HG03469 (cell line): Measurements from ENCODE around the gene ATP6V1F.

ENCODE experiments used
- ATAC-seq: cut with Tn5 transposase; IDR thresholded peaks from one replicate; pipeline ENCODE4 v1.9.1; 2021; ENCODE audit warnings: mild to moderate bottlenecking, moderate library complexity, moderate number of reproducible peaks; ENCODE audit not compliant: unreplicated experiment

ATP6V1F gene

DNA sequence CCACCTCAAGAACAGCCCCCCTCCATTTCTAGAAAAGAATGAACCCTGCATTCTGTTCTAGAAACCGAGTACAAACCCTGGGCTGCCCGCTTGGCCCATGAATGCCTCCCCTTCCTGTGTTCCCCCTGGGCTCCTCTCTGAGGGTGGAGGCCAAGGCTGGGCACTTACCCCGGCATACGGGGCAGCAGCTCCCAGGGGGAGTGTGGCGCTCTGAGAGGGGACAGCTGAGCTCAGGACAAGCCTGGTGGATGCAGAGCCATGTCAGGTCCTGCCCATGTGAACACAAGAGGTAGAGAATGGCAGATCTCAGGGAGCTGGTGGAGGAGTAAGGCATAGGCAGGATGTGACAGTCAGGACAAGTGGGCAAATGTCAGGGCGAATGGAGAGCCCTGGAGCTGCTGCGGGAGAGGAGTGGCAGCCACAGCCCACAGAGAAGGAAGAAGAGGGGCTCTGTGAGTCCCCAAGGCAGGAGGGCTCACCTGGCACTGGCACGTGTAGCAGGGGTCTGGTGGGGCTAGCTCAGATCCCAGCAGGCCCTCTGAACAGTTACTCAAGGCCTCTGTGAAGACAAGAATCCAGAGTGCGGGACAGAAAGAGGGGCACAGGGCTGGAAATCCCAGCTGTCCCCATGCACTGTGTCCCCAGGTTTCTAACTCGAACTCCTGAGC, 18.9 kb downstream of the ATP6V1F start:
- no peak for ATAC-seq

GRCh38 chr7:128882134-128882533, 19.5 kb downstream of the ATP6V1F start:
- ATAC-seq, result no peak

DNA sequence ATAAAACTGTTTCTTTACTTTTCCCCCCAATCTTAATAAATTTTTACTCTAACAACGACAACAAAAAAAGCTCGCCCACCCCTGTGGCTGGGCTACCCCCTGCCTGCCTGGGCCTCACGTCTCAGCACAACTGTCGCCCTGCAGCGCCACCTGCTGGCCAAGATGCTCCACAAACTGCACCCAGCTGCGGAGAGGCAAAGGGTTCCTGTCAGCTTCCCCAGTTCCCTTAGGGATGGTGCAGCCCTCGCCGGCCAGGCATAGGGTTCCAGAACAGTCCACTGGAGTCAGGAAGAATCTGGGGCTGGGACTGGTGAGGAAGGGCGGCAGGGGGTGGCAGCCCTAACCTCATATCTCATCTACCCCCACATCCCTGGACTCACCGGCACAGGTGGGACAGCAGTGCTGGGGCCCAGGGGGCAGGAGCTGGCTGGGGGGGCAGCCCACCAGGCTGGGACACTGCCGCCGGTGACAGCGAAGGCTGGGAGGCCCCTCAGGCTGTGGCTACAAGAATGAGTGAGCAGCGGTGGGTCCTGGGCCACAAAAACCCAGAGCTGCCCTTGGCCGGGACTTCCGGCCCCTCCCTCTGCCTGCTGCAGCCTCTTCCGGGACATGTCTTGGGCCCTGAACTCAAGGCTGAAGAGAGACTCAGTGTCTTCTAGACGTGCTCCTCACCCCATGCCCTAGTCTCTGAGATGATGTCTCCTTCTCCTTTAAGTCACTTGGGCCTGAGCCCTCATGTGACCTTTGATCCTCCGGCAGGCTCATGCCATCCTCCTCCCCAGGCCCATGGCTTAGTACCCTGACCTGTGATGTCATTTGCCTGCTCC, 21.2 kb downstream of the ATP6V1F start:
- ATAC-seq, result peak; percentile 47

GRCh38 chr7:128884561-128885369, 22.1 kb downstream of the ATP6V1F start:
- ATAC-seq, result no peak

GRCh38 chr7:128885370-128886187, 22.9 kb downstream of the ATP6V1F start:
- no peak for ATAC-seq

- no peak for ATAC-seq
These were observed 23.9 kb downstream of the ATP6V1F start for GRCh38 chr7:128886391-128887168.

DNA sequence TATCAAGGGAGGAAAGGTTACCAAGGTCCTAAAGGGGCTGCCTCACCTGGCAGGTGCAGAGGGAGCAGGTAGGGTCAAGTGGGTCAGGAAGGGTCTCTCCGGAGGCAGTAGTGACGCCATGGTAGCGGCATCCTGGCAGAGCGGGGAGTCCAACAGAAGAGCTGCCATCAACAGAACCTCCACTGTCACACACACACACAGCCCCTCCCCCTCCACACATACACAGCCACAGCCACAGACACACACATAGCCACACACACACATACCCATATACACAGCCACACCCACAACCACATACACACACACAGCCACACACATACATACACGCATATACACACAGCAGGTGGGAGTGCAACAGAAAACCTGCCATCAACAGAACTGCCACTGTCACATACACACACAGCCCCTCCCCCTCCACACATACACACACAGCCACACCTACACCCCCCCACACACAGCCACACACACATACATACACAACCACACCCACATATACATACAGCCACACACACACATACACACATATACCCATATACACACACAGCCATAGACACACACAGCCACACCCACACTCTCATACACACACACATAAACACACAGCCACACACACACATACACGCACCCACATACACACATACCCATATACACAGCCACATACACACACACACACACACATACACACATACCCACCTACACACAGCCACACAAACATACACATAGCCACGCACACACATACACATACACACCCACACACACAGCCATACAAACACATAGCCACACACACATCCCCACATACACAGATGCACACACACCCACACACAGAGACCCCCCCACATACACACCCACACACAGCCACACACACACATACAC, 24.7 kb downstream of the ATP6V1F start:
- ATAC-seq, result no peak

DNA sequence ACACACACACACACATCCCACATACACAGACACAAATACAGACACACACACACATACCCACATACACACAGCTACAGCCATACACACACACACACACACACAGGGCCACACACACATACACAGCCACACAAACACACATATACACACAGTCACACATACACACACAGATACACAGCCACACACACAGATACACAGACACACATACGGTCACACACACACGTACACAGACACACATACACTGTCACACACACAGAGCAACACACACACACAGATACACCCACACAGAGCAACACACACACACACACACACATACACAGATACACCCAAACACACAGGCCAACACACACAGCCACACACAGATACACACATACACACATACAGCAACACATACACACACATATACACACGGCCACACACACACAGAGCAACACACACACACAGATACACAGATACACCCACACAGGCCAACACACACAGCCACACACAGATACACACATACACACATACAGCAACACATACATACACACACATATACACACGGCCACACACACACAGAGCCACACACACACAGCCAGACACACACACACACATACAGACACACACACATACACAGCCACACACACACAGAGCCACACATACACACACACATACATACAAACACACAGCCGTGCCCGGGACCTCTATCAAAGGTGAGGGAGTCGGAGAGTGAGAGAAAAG, 25.5 kb downstream of the ATP6V1F start:
- ATAC-seq, result no peak

DNA sequence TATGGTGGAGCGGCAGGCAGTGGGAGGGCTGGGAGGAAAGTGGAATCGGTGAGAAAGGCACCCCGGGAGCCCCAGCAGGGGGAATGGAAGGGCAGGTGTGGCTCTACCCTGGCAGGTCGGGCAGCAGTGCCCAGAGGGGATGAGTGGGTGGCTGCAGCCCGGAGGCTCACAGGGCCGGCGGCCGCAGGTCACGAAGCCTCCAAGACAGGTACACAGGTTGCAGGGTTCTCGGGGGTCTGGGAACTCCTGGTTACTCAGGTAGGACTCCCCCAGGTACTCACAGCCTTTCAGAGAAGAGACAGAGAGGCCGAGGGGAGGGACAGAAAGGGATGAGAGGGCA, 26.1 kb downstream of the ATP6V1F start:
- ATAC-seq, result no peak

- no peak for ATAC-seq
These were observed 26.5 kb downstream of the ATP6V1F start for GRCh38 chr7:128889121-128889520.

DNA sequence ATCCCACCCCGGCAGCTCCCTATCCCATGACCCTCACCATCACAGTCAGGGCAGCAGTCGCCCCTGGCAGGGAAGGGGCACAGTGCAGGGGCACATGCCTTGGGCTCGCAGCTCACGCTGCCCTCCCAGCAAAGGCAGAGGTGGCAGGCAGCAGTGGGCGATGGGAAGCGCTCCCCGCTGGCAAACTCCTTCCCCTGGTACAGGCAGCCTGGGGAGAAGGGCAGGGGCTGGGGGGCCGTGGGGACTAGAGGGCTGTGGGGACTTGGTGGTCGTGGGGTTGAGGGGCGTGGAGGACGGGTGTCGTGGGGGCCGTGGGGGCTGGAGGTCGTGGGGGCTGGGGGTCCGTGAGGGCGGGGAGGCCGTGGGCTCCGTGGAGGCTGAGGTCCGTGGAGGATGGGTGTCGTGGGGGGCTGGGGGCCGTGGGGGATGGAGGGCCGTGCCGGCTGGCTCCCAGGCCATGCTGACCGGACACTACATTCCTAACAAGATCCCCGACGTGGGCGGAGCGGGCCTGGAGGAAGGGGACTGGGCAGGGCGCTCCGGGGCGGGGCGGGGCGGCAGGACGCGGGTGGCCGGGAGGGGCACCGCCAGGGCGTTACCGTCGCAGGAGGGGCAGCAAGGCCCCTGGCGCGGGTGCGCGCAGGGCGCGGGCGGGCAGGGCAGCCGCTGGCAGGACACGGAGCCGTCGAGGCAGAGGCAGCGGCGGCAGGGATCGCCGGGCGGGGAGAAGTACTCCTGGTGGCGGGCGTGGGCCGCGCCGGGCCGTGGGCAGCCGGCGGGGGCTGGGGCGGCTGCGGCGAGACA, 27.9 kb downstream of the ATP6V1F start:
- no peak for ATAC-seq

GRCh38 chr7:128891110-128891941, 28.7 kb downstream of the ATP6V1F start:
- no peak for ATAC-seq

DNA sequence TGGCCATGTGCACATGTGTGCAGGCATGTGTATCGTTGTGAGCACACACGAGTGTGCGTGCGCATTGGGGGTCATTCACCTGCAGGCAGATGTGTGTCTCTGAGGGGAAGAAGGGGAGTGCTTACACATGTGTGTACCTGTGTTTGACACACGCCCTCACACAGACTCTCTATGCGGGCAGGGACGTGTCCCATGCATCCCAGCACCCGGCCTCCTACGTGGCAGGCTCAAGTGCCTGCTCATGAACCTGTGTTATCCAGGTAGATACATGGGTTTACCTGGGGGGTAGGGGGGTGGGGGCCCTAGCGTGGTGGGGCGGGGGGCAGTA, 29.2 kb downstream of the ATP6V1F start:
- ATAC-seq, result no peak

DNA sequence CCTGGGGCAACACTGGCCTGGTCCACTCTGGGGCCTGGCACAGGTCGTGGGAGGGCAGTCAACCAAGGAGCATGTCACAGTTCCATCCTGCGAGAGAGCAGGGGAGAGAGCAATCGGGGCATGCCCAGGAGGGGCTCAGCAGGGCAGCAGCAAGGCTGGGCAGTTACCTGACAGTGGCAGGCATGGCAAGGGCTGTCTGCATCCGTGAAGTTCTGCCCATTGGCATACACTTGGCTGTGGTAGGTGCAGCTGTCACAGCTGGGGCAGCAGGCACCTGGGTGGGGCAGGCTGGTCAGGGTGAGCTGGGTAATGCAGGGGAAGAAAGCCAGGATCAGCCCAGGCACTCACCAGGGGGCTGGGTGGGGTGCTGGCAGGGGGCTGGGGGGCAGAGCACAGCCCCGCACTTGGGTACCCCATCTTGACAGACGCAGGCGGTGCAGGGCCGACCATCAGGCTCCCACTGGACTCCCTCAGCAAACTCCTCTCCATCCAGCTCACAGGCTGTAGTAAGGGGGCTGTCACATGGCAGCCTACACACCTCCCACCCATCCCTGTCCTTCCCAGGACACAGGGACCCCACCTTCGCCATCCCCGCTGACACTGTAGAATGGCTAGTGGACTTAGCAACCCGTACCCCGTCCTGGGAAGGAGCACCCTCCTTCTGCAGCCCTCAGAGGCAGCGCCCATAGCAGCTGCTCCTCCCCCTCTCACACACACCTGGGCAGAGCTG, 30.0 kb downstream of the ATP6V1F start:
- no peak for ATAC-seq

DNA sequence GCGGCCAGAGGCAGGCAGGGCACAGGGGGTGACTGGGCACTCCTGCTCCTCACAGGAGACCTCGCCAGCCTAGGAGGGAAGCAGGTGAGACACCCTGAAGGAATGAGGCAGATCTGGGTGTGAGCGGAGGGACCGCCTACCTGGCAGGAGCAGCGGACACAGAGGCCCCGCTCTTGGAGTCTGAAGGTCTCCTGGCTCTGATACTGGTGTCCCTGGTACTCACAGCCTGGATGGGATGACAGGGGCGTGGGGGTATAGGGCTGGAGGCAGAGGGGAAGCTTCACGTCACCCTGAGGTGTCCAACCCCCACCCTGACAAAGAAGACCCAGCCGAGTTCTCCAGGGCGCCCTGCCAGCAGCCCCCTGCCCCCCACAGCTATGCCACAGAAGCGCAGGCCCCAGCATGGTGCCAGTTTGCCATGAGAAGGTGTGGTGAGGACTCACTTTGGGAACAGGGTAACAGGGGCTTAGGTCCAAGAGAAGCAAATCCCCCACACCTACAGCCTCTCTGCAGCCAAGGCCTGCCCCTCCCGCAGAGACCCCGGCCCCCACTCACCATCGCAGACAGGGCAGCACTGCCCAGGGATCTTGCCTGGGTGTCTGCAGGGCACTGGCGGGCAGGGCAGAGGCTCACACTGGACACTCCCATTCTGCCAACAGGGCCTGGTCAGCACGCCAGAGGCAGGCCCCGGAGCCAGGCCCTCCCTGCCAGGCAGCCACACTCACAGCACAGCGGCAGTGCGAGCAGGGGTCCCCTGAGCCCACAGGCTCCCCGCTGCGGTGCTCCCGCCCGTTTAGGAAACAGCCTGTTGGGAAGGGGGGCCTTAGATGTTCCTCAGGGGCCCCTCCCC, 30.8 kb downstream of the ATP6V1F start:
- ATAC-seq, result no peak
